Measurements from ENCODE around the gene PRDM16. TPM values are rescaled to one million over a fixed set of nuclear protein-coding genes. Genes with fewer than 3 reads are reported as not detected.

PRDM16 gene
- total and polyA plus RNA-seq, 2 of the 13 experiments (the other 11 are each of a cell fraction or from before 2014, with no cell fraction given) = 0.15 to 0.81 TPM

DNA sequence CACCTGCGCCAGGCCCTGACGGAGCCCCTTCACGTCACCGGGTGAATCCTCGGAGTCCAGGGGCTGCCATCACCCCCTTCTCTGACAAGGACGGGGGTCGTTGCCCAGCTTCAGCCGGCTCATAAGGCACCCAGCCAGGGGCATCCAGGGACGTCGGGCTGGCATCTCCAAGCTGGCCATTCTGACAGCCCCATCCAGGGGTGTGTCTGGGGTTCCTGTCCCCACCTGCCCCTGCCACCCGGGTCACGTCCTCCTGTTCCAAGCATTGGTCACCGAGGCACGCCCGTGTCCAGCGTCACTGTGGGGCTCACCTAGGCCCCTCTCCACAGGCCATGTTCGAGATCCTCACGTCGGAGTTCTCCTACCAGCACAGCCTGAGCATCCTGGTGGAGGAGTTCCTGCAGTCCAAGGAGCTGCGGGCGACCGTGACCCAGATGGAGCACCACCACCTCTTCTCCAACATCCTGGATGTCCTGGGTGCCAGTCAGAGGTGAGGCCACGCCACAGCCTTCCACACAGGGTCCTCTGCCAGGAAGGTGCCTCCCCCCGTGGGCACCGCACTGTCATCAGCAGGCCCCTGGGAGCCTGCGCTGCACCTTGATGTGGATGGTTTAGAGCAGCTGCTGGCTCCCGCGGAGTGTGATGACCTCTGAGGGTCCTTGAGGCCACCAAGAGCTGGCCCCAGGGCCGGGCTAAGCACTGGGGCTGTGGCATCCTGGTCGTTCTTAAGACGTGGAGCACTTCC lies 400.3 kb downstream of the PRDM16 start (continued):
- TF ChIP-seq, protein P1, sequence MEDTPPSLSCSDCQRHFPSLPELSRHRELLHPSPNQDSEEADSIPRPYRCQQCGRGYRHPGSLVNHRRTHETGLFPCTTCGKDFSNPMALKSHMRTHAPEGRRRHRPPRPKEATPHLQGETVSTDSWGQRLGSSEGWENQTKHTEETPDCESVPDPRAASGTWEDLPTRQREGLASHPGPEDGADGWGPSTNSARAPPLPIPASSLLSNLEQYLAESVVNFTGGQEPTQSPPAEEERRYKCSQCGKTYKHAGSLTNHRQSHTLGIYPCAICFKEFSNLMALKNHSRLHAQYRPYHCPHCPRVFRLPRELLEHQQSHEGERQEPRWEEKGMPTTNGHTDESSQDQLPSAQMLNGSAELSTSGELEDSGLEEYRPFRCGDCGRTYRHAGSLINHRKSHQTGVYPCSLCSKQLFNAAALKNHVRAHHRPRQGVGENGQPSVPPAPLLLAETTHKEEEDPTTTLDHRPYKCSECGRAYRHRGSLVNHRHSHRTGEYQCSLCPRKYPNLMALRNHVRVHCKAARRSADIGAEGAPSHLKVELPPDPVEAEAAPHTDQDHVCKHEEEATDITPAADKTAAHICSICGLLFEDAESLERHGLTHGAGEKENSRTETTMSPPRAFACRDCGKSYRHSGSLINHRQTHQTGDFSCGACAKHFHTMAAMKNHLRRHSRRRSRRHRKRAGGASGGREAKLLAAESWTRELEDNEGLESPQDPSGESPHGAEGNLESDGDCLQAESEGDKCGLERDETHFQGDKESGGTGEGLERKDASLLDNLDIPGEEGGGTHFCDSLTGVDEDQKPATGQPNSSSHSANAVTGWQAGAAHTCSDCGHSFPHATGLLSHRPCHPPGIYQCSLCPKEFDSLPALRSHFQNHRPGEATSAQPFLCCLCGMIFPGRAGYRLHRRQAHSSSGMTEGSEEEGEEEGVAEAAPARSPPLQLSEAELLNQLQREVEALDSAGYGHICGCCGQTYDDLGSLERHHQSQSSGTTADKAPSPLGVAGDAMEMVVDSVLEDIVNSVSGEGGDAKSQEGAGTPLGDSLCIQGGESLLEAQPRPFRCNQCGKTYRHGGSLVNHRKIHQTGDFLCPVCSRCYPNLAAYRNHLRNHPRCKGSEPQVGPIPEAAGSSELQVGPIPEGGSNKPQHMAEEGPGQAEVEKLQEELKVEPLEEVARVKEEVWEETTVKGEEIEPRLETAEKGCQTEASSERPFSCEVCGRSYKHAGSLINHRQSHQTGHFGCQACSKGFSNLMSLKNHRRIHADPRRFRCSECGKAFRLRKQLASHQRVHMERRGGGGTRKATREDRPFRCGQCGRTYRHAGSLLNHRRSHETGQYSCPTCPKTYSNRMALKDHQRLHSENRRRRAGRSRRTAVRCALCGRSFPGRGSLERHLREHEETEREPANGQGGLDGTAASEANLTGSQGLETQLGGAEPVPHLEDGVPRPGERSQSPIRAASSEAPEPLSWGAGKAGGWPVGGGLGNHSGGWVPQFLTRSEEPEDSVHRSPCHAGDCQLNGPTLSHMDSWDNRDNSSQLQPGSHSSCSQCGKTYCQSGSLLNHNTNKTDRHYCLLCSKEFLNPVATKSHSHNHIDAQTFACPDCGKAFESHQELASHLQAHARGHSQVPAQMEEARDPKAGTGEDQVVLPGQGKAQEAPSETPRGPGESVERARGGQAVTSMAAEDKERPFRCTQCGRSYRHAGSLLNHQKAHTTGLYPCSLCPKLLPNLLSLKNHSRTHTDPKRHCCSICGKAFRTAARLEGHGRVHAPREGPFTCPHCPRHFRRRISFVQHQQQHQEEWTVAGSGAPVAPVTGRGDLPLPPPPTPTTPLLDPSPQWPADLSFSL (CRISPR knock-in tag; IDR thresholded peaks at IDR 0.05) = no peak
- TF ChIP-seq ZNF747 (CRISPR knock-in tag; IDR thresholded peaks at IDR 0.05; ENCODE audit: borderline replicate concordance) (no peak), ZNF614 (CRISPR knock-in tag; IDR thresholded peaks at IDR 0.05; ENCODE audit: borderline replicate concordance) (no peak), AGO2 (optimal IDR thresholded peaks at IDR 0.05; ENCODE audit: low read depth, low read length) (peak; percentile 65)
